Activated T-cell treated with anti-CD3 and anti-CD28 coated beads, Interleukin-2, amount 50 U/mL, for 48 hours (primary cell): ENCODE data around the gene MCHR2.
"Not testable (repeated sequence)": the region's sequence is repeated elsewhere in the genome, so short reads cannot be mapped to it uniquely, and the experiment has no call there.

ENCODE experiments used
- DNase-seq, 2 experiments: peaks; one replicate each; pipeline ENCODE4 v3.0.0-alpha.2; 2020

Gene MCHR2, protein sequence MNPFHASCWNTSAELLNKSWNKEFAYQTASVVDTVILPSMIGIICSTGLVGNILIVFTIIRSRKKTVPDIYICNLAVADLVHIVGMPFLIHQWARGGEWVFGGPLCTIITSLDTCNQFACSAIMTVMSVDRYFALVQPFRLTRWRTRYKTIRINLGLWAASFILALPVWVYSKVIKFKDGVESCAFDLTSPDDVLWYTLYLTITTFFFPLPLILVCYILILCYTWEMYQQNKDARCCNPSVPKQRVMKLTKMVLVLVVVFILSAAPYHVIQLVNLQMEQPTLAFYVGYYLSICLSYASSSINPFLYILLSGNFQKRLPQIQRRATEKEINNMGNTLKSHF

DNA sequence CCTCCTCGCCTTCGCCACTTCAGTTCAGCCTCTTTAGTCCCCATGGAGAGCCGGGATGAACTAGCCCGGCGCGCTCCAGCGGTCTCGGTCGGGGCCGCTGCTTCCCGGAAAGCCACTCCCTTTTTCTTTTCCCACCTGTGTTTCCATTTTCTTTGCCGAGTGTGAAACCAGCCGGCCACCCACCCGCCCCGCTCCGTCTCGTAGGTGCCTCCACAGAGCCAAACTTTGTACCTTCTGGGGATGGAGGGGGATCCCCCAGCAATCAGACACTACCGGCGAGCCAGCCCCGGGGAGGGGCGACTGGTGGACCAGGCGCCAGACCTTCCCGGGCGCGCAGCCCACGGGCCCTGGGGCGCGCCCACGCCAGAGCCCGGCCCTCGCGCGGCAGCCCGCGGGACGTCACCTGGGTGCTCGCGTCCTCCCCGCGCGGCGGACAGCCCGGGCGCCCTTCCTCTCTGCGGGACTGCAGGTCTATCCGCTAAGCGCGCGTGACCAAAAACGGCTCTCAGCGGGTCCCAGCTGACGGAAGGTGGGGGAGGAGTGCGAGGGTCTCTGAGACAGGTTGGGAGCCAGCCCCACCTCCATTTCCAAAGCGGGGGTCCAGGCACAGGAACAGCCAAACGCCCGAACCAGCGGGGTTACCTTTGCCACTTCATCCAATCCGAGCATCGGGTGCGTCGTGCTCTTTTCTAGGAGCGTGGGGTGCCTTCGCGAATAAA lies at the start of gene MCHR2:
MCHR2 (minus strand) TSS at position 691 of the 719 bp plus-strand sequence. CDS start 38,076 bp downstream, outside the sequence.
- peak in 1 of 2 experiments; percentile 16 for DNase-seq

DNA sequence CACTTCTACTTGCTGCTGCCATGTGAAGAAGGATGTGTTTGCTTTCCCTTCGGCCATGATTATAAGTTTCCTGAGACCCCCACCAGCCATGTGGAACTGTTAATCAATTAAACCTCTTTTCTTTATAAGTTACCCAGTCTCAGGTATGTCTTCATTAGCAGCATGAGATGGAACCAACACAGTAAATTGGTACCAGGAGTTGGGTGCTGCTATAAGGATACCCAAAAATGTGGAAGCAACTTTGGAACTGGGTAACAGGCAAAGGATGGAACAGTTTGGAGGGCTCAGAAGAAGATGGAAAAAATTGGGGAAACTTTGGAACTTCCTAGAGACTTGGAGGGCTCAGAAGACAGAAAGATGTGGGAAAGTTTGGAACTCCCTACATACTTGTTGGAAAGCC lies 44.5 kb upstream of the MCHR2 start:
- DNase-seq = not testable (repeated sequence)

DNA sequence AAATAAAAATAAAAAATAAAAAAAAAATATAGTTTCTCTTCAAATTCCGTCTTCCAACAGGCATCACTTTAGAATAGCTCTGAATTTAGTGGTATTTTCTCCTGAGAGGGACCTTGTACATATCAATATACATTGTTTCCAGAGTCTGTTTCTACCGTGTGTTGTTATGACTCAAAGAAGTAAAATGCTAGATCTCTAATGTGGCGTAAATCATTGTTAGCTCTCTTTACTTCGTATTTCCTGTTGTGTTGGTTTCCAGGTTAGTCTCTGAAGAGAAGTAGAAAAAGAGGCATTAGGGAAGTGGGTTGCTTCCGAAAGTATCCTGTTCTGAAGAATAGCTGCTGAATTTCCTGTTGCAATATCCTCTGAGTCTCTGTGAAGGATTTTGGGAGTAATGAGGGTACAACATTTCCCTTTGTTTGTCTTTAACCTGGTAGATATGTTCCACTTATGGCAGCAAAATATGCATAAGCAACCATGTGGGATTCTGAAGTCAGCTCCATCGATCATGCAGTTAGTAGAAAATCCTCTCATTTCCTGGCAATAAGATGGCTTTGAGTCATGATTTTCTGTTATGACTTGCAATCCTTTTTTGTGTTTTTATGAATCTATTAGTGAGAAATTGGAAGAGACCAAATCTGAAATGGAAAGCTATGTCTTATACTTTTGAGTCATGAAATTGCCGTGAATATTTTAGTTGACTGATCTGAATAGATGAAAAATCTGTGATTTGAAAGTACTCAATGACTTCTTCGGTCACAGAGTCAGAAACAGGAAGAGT lies 42.0 kb upstream of the MCHR2 start:
- no peak for DNase-seq

DNA sequence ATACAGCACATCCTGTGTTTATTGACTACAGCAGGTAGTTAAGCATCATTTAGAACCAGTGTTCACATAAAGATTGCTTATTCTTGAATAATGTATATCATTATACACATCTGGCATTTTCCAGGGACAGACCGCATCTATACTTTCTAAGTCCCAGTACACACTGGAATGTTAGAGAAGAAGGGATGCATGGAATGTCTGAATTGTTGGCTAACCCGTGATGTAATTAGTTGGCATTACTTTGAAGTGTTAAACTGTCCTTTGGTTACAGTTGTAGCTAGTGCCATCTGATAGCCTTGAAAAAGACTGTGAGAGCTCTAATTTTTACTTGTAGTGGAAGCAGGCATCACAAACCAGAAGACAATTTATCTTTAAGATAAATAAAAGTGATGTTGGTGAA lies 29.8 kb upstream of the MCHR2 start:
- DNase-seq = no peak

DNA sequence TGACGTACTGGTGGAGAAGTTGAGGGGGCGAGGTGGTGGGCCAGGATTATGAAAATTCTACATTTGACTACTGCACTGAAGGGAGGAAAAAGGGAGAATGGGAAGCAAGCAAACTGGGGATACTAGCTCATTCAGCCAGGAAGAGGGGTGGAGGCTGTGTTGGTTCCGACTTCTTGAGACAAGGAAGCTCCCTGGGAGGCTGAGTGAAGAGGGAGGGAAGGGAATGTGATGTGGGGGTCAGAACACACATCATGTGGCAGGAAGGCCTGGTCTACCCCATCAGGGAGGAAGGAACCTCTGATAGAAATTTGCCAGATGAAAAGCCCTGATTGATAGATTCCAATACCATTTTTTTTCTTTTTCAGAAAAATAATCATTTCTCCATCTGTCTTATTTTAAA lies 28.8 kb upstream of the MCHR2 start:
- no peak for DNase-seq

DNA sequence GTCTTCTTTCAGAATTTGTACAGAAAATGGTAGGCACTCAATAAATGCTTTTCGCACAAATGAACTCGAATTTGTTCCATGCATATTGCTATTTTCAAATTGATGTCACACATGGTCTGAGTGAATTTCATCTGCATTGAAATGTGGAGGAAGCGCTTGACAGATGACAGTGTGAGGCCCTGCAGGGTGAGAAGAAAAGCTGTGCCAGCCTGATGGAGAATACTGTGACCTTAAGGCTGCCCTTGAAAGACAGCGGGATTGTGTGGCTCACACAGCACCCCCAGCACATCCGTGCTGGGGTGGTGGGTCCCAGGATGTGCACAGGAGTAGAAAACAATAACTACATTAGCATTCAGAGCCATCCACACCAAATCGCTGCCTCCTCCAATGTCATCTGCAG lies 14.8 kb upstream of the MCHR2 start:
- DNase-seq = no peak

DNA sequence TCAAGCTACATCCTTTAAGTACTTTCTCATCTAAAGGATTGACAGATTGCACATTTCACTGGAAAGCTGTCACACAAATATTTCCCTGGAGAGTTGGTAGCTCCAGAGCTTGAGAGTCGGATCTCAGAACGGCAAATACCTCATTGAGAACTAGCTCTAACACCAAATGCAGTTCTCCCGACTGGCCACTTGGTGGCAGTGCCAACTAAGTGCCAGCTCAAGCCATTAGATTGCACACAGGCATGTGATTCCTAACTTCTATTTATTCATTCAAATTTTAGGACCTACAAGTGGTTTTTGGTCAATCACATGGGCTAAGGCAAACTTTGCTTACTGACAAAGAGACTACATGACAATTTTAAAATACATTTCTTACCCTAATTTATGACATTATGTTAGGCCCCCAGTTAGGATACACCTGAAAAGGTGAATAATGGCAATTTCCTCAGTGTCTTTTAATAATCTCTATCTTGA lies 7.9 kb upstream of the MCHR2 start:
- DNase-seq = peak in 1 of 2 experiments; percentile 38

DNA sequence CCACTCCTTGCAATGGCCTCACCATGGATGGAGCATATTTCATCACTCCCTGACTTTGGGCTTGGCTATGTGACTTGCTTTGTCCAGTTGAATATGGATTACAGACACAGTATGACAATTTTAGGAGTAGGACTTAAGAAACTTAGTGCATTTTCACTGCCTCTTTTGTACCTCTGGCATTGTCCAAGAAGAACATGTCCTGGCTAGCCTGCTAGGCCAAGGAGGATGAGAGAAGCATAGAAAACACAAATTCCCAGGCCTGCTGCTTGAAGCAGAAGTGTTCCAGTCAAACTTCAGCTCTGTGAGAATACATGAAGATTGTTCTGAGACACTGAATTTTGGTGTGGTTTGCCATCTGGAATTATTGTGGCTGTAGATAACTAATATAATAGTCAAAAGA lies 3.1 kb upstream of the MCHR2 start:
- DNase-seq = no peak

DNA sequence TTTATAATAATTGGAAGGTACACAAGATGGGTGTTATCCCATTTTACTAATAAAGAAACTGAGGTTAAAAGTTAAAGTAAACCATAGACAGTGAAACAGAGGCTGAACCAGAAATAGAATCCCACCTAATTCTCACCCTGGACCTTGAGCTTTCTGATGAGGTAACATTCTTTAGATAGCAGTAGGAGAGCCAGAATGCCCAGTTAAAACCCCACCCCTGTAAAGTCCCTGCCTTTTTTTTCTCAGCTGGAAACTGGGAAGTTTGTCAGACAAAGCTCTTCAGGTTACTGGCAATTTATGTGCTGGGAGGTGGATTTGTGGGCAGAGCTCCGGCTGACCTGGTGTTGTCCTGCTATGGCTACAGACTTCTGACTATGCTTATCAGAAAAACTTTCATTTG lies 1.9 kb upstream of the MCHR2 start:
- no peak for DNase-seq

DNA sequence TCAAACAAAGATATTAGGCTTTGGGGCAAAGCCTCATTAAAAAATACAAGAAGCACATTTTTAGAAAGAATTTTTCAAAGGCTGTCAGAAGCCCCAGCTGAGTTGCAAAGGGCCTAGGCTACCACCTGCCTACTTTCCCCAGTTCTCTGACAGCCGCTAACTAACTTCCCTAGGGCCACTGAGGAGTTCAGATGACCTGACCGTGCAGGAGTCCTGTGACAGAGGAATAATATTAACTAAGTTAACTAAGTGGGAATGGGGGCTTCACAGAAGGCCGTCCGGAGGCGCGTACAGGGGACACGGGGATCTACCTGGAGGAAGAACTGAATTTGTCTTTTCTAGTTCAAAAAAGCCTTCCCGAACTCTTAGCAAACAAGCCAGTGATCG lies 884 bp downstream of the MCHR2 start:
- no peak for DNase-seq

DNA sequence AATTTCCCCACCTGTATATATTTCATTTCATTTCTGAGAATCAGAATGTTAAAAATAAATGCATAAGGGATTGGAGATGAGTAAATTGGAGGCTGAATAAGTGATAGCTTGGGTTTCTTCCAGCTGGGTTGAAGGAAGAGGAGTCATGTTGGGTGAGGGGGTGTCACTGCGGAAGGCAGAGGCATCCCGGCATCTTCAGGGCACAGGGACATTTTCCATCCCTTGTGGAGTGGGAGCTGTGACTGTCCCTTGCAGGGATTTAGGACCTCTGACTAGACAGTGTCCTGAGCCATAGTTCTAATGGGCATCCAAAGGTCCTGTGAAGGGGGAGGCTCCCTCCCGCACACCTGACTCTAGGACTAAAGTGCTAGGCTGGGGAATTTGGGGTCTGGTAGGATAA lies 2.1 kb downstream of the MCHR2 start:
- DNase-seq = no peak

DNA sequence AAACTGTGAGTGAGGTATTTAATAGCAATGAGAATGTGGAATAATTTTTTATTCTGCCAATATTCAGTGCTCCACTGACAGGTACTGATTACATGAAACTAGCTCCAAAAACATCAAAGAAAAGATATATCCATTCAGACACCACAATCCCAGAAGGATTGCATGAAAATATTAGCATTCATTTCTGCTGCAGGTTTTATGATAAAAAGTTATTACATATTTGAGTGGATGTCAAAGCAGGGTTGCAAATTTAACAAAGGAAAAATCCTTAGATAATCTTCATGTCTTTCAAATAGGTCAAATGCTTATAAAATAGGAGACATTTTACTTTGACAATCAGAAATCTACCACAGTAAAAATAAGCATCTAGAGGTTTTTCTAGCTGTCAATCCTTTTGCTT lies 13.3 kb downstream of the MCHR2 start:
- DNase-seq = no peak

DNA sequence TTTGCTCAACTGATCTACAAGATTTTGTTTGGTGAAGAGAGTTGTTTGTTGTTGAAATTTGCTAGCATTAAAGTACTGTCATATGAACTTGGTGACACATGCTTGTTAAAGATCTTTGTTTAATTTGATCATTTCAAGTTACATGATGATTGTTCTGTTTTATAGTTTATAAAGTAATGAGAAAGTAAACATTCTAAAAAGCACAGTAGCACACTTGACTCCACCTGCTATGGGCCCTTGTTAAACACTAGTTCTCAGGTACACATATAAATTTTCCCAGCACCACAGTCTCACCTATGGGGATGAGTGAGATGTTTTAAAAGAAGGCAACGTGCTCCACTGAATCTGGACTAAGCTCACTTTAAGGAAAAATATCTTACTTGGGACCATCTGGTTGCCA lies 14.1 kb downstream of the MCHR2 start:
- DNase-seq = no peak

DNA sequence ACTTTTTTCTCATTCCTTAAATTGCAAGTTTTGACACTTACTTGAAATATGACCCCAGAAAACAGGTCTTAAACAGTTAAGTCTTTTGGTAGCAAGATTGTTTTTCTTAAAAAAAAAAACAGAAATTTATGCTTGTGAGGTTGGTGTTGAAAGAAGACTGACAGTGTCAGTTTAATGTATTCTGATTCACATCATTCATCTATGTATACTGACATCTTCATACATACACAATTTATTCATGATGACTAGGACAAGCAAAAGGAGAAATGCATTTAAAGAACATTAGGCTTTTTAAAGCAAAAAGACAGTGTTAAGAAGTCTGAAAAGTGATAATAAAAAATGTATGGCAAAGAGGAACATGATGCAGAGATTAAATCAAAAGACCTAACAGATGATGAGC lies 27.0 kb downstream of the MCHR2 start:
- no peak for DNase-seq

DNA sequence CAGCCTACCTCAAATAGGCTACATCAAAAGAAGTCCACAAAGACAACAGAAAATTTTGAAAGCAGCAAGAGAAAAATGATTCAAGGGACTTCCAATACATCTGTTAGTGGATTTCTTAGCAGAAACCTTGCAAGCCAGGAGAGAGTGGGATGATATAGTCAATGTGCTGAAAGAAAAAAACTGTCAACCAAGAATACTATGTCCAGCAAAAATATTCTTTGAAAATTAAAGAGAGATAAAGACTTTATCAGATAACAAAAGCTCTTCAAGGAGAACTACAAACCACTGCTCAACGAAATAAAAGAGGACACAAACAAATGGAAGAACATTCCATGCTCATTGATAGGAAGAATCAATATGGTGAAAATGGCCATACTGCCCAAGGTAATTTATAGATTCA lies 34.0 kb downstream of the MCHR2 start:
- no peak for DNase-seq

DNA sequence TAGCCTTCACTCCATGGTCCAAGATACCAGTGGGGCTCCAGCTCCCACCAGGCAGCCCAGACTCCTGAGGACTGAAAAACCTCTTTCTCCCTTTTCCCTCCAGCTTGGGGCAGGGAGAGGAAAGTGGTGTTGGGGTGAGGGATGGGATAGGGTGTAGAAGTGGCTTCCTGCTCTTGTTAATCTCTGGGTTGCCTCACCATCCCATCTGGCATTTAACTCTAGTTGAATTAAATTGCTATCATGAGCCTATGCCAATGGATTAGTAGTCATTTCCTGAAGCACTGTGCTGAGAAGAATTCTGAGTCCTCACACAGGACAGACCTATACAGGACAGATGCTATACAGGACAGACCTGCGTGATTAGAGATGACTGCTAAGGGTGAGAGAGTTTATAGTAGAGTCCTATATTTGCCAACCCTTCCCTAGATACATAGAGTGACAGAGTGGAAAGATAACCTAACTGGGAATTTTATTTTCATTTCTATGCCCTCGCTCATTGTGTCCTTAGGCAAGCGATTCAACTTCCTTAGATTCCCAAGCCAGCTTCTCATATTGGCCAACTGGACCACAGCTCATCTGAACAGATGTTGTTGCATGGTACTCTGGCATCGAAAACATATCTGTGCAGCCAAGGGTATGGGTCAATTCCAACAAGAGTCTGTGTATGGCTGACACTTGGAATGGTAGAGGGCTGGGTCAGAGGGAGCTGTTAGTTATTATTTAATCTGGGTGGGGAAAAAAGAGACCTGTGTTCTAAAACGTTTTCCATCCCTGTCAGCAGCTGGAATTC lies 42.8 kb downstream of the MCHR2 start:
- no peak for DNase-seq

DNA sequence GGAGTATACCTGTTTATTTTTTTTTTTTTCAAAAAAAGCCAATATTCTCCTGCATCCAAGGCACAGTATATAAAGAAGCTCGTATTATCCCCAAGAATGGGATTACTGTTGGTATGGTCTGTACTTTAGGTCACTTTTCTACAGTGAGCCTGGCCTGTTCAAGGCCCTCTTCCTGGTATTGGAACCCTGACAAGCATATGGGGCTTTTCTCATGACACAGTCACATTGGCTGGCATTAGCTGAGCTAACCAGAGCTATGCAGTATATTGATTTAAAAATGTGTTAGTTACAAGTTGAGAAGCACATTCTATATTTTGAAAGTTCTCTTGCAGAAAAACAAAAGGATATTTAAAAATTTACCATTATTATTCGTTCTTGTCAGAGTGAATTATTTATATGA lies 48.0 kb downstream of the MCHR2 start:
- no peak for DNase-seq

DNA sequence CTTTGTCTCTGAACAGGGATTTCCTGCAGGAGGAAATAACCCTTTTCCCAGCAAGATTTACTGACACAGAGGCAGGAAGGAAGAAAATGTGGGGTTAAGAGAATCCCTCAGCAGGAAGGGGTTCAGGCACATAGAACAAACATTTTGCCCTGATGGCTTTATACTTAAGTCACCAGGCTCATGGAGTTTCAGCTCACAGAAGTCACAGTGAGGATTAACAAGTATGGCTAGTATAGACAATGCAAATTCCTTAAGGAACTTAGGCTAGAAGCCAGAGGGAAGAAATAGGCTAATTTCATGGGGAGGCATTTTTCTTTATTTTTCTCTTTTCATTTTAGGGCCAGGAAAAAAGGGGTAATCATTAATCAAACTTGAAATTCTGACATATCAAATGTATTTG lies 50.2 kb downstream of the MCHR2 start:
- no peak for DNase-seq

DNA sequence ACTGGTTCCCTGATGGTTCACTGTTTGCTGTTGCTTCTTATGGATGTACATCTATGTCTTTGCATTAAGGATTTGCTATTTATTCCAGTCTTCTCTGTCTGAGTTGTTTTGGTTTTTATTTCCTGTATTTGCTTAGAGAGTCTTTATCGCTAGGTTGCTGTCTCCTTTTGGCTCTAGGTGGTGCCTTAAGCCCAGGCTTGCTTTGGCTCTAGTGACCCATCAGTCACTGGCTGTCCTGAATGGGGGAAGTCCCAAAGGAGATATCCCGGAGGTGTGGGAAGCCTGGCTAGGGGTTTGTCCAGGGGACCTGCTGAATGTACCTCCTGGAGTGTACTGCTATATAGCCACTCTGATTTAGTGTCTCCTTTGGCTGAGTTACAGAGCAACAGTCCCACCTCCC lies 53.4 kb downstream of the MCHR2 start:
- no peak for DNase-seq

DNA sequence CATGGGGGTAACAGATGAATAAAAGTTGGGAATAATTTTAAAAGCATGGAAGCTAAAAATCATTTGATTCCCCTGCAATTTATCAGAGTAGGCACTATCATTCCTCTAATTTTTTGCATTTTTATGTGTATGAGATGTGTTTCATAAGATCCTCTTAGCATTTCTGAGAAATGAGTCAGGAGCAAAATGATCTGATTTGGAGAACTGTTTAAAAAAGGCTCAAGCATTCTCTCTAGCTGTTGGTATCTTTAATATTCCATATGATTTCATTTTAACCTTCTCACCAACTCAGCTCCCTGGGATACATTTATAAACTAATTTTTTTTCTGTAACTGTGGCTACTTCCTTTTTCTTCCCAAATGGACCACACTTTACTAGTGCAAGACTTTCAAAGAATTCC lies 60.9 kb downstream of the MCHR2 start:
- no peak for DNase-seq

DNA sequence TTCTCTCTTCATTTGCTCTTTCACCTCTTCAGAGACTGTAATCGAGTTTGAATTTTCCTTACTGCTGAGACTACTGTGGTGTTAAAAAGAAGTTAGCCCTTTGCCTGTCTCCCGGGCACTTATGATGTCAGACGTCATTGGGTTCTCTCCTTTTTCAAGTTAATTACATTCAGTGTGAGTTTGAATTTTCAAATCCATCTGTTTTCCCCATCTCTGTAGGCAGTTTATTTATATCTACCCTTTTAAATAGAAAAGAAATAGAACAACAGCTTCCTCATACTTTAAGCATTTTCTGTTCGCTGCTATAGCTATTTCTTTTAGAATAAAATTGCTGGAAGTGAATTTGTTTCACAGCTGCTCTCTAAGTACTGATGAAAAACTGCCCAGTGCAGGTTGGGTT lies 81.4 kb downstream of the MCHR2 start:
- no peak for DNase-seq

DNA sequence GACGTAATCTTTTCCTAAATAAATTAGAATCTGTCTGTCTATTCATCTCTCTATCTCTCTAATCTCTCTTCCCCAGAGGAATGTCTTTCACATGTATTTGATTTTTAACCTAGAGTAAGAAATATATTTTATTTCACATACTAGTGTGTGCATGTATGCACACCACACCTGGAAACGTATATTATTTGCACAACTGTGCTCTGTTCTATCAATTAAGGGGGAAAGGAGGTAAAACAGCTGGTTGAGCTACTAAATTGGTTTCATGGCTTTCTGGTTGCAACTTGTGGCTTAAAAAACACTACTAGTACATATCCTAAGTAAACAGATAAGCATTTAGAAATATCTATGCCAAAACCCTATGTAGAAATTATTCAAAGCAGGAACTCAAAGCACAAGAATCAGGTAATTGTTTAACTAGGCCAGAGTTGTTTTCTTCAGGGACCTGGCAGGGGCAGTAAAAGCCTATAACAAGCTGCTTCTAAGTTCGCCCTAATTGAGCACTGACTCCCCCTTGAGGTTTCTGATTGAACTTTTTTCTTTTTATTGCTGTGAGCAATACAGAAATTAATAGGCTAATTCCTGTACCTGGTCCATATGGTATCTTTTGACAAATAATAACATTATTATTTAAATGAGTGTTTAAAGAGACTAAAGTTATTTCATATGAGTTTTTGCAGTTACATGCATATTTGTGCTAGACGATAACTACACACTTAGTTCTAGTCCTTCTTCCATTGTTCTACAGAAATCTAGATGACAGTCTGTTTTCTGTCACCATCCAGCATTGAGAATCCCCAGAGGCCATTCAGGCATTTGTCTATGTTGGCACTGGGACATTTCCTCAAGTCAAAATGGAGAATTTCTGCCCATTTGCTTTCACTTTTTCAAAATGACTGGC lies 88.6 kb downstream of the MCHR2 start:
- no peak for DNase-seq
